Keratinocyte (primary cell): ENCODE results near the gene RAB3D.

ENCODE experiments used
- EZH2 ChIP-seq: IDR thresholded peaks from one replicate; pipeline ENCODE4 v1.6.1; 2012; ENCODE audit warnings: inconsistent platforms, mild to moderate bottlenecking, low read length, moderate library complexity
- TF ChIP-seq, protein P1 (sequence below), 3 experiments: IDR thresholded peaks in 1 of 3; conservative IDR thresholded peaks in 1 of 3; optimal IDR thresholded peaks in 1 of 3; 2 replicates in 2 of 3; 3 replicates in 1 of 3; pipeline versions ENCODE3 to v1.5.1; 2011; ENCODE audit warnings: low read length in 3 of 3, mild to moderate bottlenecking in 3 of 3, moderate library complexity in 2 of 3, control low read depth in 1 of 3, inconsistent platforms in 1 of 3; ENCODE audit not compliant: insufficient read depth in 2 of 3; ENCODE audit errors: extremely low read depth in 1 of 3

GRCh38 chr19:11295665-11296245, 43.7 kb downstream of the RAB3D start, which contains the start of gene TSPAN16:
- TF ChIP-seq, protein P1, sequence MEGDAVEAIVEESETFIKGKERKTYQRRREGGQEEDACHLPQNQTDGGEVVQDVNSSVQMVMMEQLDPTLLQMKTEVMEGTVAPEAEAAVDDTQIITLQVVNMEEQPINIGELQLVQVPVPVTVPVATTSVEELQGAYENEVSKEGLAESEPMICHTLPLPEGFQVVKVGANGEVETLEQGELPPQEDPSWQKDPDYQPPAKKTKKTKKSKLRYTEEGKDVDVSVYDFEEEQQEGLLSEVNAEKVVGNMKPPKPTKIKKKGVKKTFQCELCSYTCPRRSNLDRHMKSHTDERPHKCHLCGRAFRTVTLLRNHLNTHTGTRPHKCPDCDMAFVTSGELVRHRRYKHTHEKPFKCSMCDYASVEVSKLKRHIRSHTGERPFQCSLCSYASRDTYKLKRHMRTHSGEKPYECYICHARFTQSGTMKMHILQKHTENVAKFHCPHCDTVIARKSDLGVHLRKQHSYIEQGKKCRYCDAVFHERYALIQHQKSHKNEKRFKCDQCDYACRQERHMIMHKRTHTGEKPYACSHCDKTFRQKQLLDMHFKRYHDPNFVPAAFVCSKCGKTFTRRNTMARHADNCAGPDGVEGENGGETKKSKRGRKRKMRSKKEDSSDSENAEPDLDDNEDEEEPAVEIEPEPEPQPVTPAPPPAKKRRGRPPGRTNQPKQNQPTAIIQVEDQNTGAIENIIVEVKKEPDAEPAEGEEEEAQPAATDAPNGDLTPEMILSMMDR (optimal IDR thresholded peaks at IDR 0.05 in 1 of 3, IDR thresholded peaks at IDR 0.05 in 1 of 3, conservative IDR thresholded peaks at IDR 0.05 in 1 of 3; ENCODE audit: extremely low read depth in 1 of 3, insufficient read depth in 2 of 3, low read length in 3 of 3), result peak in 1 of 3 experiments; percentile 31
- no peak for TF ChIP-seq EZH2
